CD4-positive, alpha-beta T cell treated with Interleukin-1 beta for 1 hour (primary cell): ENCODE measurements around the gene GJB5.
"Not testable (repeated sequence)": the region's sequence is repeated elsewhere in the genome, so short reads cannot be mapped to it uniquely, and the experiment has no call there.

Experiments
- DNase-seq, 2 donors: peaks; one replicate each; pipeline ENCODE4 v3.0.0-alpha.2; 2020 to 2022

GJB5 gene

DNA sequence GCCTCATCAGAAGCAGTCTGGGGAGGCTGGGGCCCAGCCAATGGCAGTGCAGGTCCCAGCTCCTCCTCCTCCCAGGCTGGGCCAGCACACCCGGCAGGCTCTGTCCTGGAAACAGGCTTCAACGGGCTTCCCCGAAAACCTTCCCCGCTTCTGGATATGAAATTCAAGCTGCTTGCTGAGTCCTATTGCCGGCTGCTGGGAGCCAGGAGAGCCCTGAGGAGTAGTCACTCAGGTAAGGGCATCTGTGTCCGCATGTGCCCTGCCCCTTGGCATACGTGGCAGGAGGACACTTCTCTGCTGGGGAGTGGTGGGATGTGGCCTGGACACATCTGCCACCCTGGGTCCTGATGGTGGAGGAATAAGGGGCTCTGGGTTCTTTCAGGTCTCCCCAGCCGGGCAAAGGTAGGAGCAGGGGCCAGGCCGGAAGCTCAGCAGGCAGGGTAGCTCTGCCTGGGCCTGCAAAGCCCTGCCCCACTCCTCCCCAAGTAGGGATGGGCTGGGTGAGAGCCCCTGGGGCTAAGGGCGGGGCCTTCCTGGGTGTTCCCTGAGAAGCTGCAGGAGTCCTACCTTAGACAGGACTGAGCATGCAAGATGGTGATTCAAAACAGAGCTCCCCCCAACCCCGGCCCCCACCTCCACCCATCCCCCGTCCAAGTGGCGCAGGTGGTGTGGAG, at the start of gene GJB5:
Gene GJB5 (plus strand): TSS at position 84 of the 674 bp plus-strand sequence. CDS start 2,284 bp downstream, outside the sequence.
- DNase-seq = no peak

DNA sequence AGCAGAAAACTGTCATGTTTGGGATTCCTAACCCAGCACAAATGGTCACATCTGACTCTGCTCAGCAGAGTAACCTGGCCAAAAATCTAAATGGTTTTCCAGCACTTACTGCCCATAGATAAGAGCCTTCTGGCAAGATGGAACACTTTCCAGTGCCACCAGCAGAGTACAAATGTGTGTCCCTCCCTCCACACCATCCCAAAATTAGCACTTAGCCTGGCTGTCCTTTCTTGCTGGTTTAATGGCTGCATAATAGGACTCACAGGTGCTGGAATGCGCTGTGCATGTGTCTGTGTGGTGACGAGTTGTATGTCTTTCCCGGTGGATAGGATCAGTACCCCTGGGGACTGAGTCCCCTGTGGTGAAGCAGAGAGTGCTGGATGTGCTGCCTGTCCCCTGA, 49.8 kb upstream of the GJB5 start:
- DNase-seq = no peak

DNA sequence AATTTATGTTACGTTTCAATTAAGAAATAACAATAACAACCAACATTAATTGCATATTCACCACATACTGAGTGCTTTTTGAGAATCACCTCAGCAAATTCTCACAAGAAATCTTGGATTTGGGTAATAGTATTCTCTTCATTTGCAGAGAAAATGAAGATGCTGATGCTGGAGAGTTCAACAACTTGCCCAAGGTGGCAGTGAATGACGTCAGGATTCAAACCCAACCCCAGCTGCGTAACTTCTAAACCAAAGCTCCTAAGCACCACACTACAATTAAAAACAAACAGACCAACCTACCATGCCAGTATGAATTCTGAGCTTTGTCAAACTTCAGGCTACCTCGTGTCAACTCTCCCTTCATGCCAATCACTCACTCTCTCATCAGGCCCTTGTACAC, 46.7 kb upstream of the GJB5 start:
- DNase-seq = no peak

DNA sequence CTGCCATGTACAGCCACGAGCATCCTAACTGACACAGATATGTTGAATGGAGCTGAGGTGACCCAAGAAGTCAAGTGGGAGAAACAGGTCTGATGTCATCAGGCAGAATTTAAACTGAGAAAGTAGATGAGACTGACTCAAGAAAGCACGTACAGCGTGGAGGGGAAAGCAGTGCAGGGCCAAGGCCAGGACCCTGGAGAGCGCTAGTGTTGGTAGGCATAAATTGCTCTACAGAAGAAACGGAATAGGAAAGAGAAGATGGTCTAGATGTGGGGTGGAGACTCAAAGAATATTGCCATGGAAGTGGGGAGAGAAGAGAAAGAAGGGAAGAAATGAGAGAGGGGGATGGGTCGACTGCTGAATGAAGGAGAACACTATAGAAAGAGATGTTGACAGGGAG, 45.3 kb upstream of the GJB5 start:
- DNase-seq = no peak

DNA sequence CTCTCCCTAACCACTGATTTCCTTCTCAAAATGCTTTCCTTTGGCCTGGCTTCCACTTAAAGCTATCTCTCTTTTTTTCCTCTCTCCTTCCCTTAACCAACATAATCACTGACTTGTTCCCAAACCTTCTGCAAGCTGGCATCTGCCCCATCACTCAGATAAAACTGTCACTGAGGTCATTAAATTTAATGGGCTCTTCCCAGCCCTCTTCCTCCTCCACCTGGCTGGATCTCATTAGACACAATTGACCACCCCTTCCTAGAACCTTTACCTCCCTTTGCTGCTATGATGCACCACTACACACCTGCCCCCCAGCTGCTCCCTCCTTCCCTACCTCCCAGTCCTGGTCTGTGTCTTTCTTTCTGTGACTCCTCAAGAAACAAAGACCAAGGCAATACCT, 44.0 kb upstream of the GJB5 start:
- no peak for DNase-seq

DNA sequence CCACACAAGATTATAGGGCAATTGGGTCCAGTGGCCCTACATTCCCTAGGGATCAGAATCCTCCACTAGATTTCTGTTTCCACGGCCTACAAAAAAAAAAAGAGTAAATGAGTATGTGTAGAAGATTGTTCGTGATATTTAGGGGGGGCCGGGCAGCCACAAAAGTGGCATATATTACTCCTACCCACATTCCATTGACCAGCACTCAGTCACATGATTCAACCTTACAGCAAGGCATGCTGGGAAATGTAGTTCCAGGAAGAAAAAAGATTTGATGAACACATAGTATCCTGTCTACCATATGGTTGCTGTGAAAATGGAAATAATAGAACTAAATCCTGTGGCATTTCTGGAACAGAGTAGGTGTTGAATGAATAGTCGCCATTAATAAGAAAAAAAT, 43.4 kb upstream of the GJB5 start:
- DNase-seq = no peak

DNA sequence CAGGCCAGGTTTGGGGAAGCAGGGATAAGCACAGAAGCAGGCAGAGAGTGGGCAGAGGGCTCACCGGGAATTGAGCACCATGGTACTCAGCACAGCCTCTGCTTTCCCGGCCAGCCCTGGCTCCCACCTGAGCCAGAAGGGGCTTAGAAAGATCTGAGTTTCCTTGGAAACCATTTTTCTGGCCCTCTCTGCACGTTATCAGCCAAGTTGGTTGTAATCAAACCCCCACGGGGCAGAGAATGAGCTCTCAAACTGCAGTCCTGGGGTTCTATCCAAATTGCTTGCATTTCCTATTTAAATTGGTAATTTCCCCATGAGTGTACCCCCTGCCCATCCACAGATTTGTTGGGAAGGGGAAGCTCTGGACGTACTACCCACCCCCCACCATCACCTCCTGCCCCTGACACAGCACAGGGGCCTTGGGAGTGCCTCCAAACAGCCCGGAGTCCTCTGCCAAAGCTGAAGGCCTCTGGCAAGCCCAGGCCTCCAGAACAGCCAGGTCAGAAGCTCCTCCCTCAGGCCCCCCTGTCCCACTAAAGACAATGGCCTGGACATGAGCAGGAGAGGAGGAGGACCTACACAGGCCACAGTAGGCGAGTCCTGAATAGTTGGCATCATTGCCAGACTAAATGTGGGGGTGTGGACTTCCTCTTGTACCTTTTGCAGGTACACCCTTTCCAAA, 42.7 kb upstream of the GJB5 start:
- no peak for DNase-seq

DNA sequence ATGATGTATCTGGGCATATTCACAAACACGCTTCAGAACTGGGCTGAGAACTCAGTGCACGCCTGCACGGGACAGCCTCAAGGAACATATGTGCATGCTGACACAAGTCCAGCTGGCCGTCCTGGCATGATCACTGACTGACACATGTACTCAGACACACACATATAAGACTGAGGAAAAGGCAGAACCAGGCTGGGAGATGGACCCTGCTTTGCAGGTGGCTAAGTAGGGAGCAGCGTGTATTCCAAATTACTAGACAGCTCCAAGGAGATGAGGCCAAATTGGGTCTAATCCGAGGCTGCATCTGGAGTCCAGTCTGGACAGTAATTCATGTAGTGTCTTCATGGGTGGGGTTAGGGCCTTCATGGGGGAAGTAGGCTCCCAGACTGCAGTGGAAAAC, 41.4 kb upstream of the GJB5 start:
- DNase-seq = no peak

DNA sequence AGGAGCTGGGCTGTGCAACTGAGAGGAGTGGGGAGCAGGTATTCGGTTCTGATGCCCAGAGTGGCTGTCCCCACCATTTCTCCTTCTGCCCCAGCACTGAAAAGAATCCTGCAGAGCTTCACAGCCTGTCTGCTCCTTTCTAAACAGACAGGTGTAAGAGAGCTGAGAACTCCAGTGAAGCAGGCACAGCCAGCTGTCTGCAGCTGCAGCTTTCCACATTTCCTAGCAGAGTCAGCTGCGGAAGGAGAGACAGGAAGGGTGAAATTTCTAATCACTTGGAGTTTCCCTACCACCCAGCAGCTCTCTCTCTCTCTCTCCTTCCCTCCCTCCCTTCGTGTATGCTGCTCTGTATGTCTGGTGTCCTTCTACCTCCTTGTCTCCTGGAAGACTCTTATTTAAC, 40.5 kb upstream of the GJB5 start:
- no peak for DNase-seq

DNA sequence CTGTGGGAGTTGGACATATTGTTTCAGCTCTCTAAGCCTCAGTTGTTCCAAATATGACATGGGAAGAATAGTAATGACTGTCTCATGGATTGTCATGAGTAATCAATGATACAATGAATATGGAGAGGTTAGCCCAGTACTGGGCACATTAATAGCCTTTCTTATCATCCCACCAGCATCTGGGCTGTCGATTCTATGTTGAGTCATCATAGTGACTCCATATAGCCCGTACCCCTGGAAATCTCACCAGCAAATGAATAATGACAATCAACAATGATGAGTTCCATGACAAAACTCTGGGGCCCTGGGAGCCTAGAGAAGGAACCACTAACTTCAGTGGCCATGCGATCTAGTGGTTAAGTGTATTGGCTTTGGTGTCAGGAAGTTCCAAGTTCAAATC, 39.7 kb upstream of the GJB5 start:
- DNase-seq = no peak

DNA sequence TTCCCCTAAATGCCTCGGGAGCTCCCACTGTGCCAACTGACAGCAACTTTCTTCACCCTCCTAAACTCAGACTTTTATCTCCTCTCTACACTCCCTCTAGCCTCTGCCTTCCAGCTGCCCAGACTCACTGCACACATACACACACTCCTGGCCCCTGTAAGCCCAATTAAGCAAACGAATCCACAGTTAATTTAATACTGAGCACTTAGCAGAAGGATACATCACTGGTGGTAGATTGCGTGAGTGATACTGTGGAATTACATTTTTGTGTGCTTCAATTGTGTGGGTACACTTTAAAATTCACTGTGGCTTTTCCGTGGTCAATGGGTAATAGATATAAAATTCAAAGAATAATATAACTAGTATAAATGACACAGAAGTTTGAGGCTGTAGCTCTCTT, 33.6 kb upstream of the GJB5 start:
- DNase-seq = no peak

DNA sequence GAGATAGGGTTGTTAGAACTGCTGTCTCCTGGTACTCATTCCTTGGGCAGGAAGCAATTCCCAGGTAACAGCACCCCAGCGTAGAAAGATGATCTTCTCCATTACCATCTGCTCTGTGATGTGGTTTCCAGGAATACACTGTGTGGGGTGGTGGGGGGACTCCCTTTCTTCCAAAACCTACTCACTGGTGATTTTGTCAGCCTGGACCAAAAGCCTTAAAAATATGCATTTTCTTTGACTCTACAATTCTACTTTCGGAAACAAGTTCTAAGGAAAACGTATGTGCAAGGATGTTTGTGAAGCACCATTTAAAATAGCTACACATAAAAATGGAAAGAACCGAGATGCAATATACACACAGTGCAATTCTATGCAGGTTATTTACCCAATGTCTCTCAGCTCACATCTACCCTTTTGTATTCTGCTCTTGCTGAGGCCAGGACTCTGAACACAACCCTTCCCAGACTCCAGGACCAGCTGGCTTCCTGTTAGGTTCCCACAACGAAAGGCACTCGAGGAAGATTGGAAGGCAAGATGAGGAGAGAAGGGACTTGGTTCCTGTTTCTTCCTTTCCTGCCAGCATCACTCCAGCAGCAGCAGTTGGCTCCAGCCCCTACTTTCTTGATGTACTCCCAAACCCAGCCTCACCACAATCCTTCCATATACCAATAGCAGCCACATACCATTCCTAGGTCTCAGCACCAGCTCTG, 33.0 kb upstream of the GJB5 start:
- no peak for DNase-seq

DNA sequence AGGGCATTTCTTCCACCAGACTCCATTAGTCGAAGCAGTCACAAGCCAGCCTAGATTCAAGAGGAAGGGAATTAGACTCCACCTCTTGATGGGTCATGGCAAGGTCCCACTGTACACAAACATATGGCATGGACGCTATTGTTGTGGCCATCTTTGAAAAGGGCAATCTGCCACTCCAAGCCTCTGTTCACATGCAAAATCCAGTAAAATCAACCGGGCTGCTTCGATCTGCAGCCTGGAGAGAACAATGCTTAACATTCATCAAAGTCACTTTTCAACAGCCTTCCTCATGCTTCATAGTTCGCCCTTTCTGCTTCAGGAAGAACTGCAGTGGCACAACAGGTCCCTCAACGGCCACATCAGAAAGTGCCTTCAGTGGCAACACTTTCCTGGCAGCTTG, 28.0 kb upstream of the GJB5 start:
- no peak for DNase-seq

DNA sequence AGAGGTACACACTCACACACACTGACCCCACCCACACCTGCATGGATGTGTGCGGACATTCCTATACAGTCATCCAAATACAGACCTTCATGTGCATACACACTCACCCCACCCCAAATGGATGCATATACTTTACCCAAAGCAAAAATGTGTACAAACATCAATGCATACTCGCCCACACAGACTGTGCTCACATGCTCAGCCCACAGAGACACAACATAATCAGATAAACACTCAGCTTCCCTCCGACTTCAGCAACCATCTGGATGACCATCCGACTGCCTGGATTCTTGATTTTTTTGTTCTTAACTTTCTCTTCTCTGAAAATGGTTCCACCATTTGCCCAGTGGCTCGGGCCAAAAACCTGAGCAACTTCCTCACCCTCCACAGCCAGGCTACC, 24.4 kb upstream of the GJB5 start:
- no peak for DNase-seq

DNA sequence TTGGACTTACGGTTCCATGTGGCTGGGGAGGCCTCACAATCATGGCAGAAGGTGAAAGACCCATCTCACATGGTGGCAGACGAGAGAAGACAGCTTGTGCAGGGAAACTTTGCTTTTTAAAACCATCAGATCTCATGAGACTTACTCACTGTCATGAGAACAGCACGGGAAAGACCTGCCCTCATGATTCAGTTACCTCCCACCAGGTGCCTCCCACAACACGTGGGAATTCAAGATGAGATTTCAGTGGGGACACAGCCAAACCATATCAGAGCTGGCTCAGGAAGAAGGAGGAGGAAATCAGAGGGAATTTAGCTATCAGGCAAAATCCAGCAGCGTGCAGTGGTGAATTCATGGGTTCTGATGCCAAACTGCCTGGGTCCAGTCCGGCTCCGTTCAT, 22.0 kb upstream of the GJB5 start:
- DNase-seq = not testable (repeated sequence)

DNA sequence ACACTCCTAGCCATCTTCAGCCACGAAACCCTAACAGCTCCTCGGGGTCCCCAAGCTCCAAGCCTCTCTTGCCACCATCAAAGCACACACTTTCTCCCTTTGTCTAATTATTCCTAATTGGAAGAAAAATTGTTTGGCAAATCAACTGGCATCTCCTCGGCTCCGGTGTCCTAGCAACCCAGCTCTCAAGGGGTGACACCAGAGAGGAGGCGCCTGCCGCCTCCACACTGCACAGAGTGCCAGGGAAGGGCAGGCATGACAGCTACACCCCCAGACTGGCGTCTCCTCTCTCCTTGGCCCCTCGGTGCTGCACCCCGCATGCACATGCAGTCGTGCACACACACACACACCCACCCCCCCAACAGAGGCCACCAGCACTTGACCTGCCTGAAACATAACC, 18.2 kb upstream of the GJB5 start:
- no peak for DNase-seq

DNA sequence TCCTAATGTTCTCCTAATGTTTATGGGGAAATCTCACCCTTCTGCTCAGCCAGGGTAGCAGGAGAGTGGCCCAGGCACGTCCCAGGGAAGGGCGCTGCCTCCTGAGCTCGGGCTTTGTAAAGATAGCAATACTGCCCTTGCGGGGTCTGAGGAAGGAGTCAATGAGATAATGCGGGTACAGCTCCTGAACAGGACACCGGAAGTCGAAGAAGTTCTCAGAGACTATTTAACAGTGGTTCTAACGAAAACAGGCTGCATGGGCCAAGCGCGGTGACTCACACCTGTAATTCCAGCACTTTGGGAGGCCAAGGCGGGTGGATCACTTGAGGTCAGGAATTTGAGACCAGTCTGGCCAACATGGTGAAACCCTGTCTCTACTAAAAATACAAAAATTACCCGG, 17.6 kb upstream of the GJB5 start:
- not testable (repeated sequence) for DNase-seq

DNA sequence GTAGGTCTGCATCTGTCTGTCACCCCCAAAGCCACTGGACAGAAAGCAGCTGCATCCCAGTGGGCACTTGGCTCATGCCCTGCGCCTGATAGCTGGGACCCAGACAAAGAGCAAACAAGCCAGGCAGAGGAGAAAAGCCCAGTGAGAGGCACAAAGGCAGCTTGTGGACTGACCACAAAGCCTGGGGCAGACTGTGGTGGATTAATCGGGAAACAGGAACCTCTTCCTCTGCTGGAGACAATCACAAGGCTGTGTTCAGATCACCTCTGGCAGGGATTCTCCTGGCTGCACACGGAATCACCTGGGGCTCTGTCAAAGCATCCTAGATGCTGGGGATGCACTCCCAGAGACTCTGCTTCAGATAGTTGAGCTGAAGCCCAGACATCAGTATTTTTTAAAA, 15.2 kb upstream of the GJB5 start:
- no peak for DNase-seq

DNA sequence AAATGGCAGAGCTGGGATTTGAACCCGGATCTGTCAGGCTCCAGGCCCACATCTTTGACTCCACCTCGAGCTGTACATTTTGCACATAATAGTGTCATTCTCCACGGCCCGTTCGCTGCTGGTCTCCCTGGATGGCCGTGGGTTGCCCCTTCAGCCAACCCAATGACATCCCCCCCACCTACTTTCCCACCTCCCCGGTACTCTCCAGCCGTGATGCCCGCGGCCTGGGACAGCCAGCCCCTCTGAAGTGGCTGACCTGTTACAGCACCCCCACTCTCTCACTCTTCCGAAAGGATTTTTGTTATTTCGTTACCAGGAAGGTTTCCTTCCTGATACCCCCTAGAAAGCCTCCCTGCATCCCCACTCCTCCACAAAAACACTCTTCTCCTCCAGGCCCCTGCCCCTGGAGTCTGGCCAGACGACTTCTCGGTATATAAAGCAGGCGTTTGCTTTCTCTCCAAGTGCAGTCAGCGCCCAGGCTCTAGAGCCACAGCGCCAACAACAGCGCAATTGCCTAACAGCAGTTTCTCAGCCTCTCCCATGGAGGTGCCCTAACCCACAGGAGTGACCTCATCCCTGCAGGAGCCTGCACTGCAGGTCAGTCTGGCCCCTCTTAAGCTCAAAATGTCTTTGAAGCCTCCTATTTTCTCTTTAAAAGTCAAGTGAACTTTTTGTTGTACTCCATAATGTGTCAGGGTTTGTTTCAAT, 14.5 kb upstream of the GJB5 start:
- no peak for DNase-seq

DNA sequence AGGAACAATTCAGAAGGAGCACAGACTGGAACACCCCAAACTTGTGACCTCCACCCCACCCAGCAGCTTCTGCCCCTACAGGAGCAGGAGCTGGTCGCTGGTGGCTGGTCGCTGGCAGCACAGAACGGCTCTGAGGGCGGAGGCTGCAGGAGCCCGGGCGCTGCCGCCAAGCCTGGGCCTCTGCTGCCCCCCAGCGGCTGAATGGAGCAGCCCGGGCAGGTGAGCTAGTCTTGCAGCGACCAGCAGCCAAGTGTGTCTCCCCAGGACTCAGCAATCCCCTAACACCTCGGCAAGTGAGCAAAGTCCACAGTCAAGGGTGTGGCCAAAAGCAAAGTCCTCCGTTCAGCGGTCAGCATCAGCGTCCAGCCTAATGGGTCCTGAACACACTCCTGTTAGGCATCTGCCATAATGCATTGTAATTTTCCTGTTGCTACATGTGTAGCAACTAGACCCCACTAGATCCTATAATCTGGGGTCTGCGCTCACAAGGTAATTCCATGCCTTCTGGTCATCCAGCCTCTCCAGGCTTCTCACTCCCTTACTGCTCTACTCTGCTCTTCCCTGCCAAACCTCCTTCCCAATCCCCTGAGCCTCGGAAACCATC, 12.1 kb upstream of the GJB5 start:
- DNase-seq = peak; percentile 59 to 66

DNA sequence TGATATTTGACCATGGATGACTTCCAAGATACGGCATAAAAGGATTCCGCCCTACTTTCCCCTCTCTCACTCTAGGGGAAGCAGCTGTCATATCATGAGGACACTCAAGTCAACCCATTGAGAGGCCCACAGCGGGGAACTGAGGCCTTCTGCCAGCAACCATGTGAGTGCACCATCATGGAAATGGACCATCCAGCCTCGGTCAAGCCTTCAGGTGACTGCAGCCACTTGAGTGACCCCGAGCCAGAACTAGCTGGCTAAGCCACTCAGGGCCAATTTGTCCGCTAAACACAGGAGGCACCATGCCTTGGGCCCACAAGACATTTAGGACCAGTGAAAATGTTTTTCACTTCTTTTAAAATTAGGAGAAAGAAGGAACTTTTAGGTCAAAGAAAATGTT, 11.1 kb upstream of the GJB5 start:
- DNase-seq = no peak

DNA sequence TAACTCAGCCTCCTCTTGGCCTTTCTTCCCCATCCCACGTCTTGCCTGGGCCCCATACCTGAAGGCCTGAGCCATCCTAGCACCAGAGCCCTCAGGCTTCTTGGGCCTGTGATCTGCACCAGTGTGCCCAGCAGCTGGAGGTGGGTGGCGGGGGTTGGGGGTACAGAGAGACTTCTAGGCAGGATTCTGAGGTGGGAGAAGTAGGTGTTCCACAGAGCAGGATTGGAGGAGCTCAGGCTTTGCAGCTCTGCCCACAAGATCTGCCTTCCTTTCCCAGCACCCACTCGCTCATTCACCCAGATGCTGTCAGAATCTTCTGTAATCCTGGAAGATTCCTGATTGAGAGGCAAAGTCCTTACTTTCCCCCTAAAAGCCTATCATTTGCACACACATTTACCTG, 10.0 kb upstream of the GJB5 start:
- no peak for DNase-seq

DNA sequence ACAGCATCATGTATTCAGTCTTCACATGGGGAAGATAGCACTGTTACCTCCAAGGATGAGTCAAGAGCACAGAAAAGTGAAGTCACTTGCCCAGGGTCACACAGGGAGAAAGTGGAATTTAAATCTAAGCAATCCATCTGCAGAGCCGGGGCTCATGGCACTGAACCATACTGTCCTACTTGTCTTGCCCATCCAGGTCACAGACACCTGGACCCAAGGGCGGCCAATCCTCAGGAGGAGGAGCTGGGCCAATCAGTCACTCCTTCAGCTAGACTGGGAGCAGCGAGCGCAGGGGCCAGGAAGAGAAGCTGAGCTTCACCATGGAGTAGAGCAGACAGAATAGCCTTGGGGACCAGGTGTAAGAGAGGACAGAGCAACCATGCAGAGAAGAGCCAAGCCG, 9.2 kb upstream of the GJB5 start:
- DNase-seq = no peak
